ENCODE results near the gene HNRNPDL.

Gene HNRNPDL

DNA sequence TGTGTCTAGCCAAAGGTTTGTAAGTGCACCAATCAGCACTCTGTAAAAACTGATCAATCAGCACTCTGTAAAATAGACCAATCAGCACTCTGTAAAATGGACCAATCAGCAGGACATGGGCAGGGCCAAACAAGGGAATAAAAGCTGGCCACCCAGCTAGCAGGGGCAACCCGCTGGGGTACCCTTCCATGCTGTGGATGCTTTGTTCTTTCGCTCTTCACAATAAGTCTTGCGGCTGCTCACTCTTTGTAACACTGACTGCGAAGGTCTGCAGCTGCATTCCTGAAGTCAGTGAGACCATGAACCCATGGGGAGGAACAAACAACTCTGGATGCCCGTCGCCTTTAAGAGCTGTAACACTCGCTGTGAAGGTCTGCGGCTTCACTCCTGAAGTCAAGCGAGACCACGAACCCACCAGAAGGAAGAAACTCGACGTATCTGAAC is 14.3 kb downstream of the HNRNPDL start:
- no peak for TF ChIP-seq FOXP2 (optimal IDR thresholded peaks at IDR 0.05; ENCODE audit: borderline replicate concordance, extremely low read depth, extremely low read length, insufficient read depth)
- TF ChIP-seq, protein P1, sequence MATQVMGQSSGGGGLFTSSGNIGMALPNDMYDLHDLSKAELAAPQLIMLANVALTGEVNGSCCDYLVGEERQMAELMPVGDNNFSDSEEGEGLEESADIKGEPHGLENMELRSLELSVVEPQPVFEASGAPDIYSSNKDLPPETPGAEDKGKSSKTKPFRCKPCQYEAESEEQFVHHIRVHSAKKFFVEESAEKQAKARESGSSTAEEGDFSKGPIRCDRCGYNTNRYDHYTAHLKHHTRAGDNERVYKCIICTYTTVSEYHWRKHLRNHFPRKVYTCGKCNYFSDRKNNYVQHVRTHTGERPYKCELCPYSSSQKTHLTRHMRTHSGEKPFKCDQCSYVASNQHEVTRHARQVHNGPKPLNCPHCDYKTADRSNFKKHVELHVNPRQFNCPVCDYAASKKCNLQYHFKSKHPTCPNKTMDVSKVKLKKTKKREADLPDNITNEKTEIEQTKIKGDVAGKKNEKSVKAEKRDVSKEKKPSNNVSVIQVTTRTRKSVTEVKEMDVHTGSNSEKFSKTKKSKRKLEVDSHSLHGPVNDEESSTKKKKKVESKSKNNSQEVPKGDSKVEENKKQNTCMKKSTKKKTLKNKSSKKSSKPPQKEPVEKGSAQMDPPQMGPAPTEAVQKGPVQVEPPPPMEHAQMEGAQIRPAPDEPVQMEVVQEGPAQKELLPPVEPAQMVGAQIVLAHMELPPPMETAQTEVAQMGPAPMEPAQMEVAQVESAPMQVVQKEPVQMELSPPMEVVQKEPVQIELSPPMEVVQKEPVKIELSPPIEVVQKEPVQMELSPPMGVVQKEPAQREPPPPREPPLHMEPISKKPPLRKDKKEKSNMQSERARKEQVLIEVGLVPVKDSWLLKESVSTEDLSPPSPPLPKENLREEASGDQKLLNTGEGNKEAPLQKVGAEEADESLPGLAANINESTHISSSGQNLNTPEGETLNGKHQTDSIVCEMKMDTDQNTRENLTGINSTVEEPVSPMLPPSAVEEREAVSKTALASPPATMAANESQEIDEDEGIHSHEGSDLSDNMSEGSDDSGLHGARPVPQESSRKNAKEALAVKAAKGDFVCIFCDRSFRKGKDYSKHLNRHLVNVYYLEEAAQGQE (IDR thresholded peaks at IDR 0.05; ENCODE audit: insufficient read depth in 1 of 2, low read depth in 2 of 2, low read length in 2 of 2): no peak
- TF ChIP-seq TAF1 (IDR thresholded peaks at IDR 0.05; ENCODE audit: borderline replicate concordance, insufficient read depth, low read length): no peak
- no peak for TF ChIP-seq SIN3A (IDR thresholded peaks at IDR 0.05; ENCODE audit: borderline replicate concordance, insufficient read depth, low read length)
- TF ChIP-seq POLR2AphosphoS5 (IDR thresholded peaks at IDR 0.05; ENCODE audit: low read depth, low read length): no peak

DNA sequence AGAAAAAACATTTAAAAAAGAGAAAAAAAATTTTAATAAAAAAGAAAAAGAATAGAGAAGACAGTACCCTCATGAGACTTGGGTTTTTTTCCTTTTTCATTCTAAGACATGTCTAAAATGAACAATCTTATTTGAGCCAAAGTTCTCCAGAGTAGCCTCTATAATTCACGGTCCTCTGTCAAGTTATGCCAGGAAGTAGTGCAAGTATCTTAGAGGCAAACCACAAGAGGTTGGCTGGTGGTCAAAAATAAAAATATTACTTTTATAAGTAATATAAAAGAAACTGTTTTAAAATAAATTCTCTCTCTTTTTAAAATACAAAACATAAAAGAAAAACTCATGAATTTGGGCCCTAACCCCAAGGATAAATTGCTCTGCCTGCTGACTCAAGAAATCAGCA is 26.5 kb downstream of the HNRNPDL start:
- TF ChIP-seq TAF1 (IDR thresholded peaks at IDR 0.05; ENCODE audit: borderline replicate concordance, insufficient read depth, low read length) (no peak), FOXP2 (optimal IDR thresholded peaks at IDR 0.05; ENCODE audit: borderline replicate concordance, extremely low read depth, extremely low read length, insufficient read depth) (no peak), POLR2AphosphoS5 (IDR thresholded peaks at IDR 0.05; ENCODE audit: low read depth, low read length) (no peak), SIN3A (IDR thresholded peaks at IDR 0.05; ENCODE audit: borderline replicate concordance, insufficient read depth, low read length) (no peak)
- TF ChIP-seq, protein P1 (IDR thresholded peaks at IDR 0.05; ENCODE audit: insufficient read depth in 1 of 2, low read depth in 2 of 2, low read length in 2 of 2): no peak

DNA sequence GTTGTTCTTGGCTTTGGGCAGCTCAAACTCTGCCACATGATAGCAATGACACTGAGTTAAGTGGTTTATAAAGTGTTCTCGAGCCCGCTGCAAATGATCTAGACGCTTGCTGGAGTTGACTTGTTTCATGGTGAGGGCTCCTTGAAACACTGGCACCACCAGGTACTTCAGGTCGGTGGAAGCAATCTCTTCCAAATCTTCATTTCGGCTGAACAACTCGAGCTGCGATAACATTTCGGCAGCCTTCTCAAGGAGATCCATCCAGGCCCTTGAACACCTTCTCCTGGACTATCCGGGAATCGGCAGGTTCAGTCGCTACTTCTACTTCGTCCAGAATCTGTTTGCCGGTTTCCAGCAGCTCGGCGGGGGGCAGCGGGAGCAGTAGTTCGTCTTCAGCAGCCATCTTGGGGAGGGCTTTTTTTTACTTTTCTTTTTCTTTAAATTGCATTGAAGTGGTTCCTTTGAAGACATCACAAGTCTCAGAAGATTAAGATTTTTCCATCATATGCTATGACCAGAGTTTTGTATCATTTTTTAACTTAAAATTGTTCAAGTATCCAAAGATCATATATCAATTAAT is 28.0 kb downstream of the HNRNPDL start:
- TF ChIP-seq TAF1 (IDR thresholded peaks at IDR 0.05; ENCODE audit: borderline replicate concordance, insufficient read depth, low read length) (no peak), SIN3A (IDR thresholded peaks at IDR 0.05; ENCODE audit: borderline replicate concordance, insufficient read depth, low read length) (no peak), POLR2AphosphoS5 (IDR thresholded peaks at IDR 0.05; ENCODE audit: low read depth, low read length) (no peak), FOXP2 (optimal IDR thresholded peaks at IDR 0.05; ENCODE audit: borderline replicate concordance, extremely low read depth, extremely low read length, insufficient read depth) (no peak)
- TF ChIP-seq, protein P1 (IDR thresholded peaks at IDR 0.05; ENCODE audit: insufficient read depth in 1 of 2, low read depth in 2 of 2, low read length in 2 of 2): no peak

DNA sequence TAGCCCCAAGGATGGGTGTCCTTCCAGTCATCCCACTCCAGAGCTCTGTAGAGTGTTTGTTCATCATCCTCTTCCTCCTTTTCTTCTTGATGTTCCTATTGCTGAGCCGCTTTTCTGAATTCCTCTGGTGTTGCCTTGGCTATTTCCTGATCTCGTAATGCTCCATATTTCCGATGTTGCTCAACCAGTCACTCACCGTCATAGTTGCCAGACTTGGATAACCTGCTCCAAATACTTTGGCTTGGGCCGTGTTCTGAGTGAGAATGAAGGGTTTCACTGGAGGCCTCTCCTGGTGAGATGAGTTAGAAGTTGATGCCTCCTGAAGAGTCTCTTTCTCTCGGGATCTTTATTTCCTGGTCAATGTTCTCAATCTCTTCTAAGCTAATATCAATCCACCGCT is 28.7 kb downstream of the HNRNPDL start:
- no peak for TF ChIP-seq FOXP2 (optimal IDR thresholded peaks at IDR 0.05; ENCODE audit: borderline replicate concordance, extremely low read depth, extremely low read length, insufficient read depth)
- no peak for TF ChIP-seq SIN3A (IDR thresholded peaks at IDR 0.05; ENCODE audit: borderline replicate concordance, insufficient read depth, low read length)
- no peak for TF ChIP-seq TAF1 (IDR thresholded peaks at IDR 0.05; ENCODE audit: borderline replicate concordance, insufficient read depth, low read length)
- TF ChIP-seq POLR2AphosphoS5 (IDR thresholded peaks at IDR 0.05; ENCODE audit: low read depth, low read length): no peak
- TF ChIP-seq, protein P1 (IDR thresholded peaks at IDR 0.05; ENCODE audit: insufficient read depth in 1 of 2, low read depth in 2 of 2, low read length in 2 of 2): no peak
